SKM-1 treated with dmso at 0.1 percent for 144 hours (cell line): ENCODE results near the gene MEOX1.
"Not testable (repeated sequence)": the region's sequence is repeated elsewhere in the genome, so short reads cannot be mapped to it uniquely, and the experiment has no call there.

Experiments used
- DNase-seq: peaks from one replicate; lab custom pipeline; 2025; ENCODE audit not compliant: unreplicated experiment; lab: John Stamatoyannopoulos, UW

The MEOX1 gene

GRCh38 chr17:43661699-43662412, at the start of gene MEOX1:
Gene MEOX1, minus strand, starts transcription at chr17:43661922. Its CDS starts 388 bp downstream, at chr17:43661534.
- DNase-seq: no peak

- no peak for DNase-seq
Observed at GRCh38 chr17:43710101-43710500, 48.4 kb upstream of the MEOX1 start.

GRCh38 chr17:43709210-43709609, 47.5 kb upstream of the MEOX1 start:
- DNase-seq: no peak

GRCh38 chr17:43707184-43707583, 45.5 kb upstream of the MEOX1 start:
- no peak for DNase-seq

GRCh38 chr17:43706235-43706634, 44.5 kb upstream of the MEOX1 start:
- DNase-seq: no peak

- DNase-seq: no peak
Observed at GRCh38 chr17:43703630-43704029, 41.9 kb upstream of the MEOX1 start.

GRCh38 chr17:43702637-43703036, 40.9 kb upstream of the MEOX1 start:
- no peak for DNase-seq

- peak; percentile 22 for DNase-seq
Observed at GRCh38 chr17:43701318-43701743, 39.6 kb upstream of the MEOX1 start.

- no peak for DNase-seq
Observed at GRCh38 chr17:43699438-43699756, 37.7 kb upstream of the MEOX1 start.

- DNase-seq: no peak
Observed at GRCh38 chr17:43698678-43699437, 37.1 kb upstream of the MEOX1 start.

- DNase-seq: no peak
Observed at GRCh38 chr17:43697937-43698336, 36.2 kb upstream of the MEOX1 start.

GRCh38 chr17:43696891-43697290, 35.2 kb upstream of the MEOX1 start:
- DNase-seq: no peak

- no peak for DNase-seq
Observed at GRCh38 chr17:43695970-43696865, 34.5 kb upstream of the MEOX1 start.

GRCh38 chr17:43694081-43694870, 32.6 kb upstream of the MEOX1 start:
- DNase-seq: peak; percentile 79

- no peak for DNase-seq
Observed at GRCh38 chr17:43691317-43691693, 29.6 kb upstream of the MEOX1 start.

- no peak for DNase-seq
Observed at GRCh38 chr17:43690624-43691316, 29.0 kb upstream of the MEOX1 start.

GRCh38 chr17:43689814-43690213, 28.1 kb upstream of the MEOX1 start:
- DNase-seq: no peak

GRCh38 chr17:43689131-43689530, 27.4 kb upstream of the MEOX1 start:
- DNase-seq: no peak

GRCh38 chr17:43686957-43687356, 25.2 kb upstream of the MEOX1 start:
- not testable (repeated sequence) for DNase-seq
